Endothelial cell (in vitro differentiated cells): ENCODE results near the gene OR4D1. TPM values are rescaled to one million over a fixed set of nuclear protein-coding genes. Genes with fewer than 3 reads are reported as not detected.

Source experiments
- DNase-seq: peaks from one replicate; pipeline ENCODE4 v3.0.0; 2021; ENCODE audit warnings: low spot score
- H3K27ac Mint-ChIP-seq: one replicate; pipeline ENCODE4 v1.8.0; 2021; ENCODE audit warnings: mixed read lengths, inconsistent platforms; ENCODE audit not compliant: unreplicated experiment
- H3K27me3 Mint-ChIP-seq: one replicate; pipeline ENCODE4 v1.8.0; 2021; ENCODE audit warnings: mild to moderate bottlenecking, moderate library complexity, mixed read lengths, inconsistent platforms; ENCODE audit not compliant: unreplicated experiment
- H3K36me3 Mint-ChIP-seq: one replicate; pipeline ENCODE4 v1.8.0; 2021; ENCODE audit warnings: mild to moderate bottlenecking, low read depth, mixed read lengths, inconsistent platforms; ENCODE audit not compliant: unreplicated experiment
- H3K4me1 Mint-ChIP-seq: one replicate; pipeline ENCODE4 v1.8.0; 2021; ENCODE audit warnings: mild to moderate bottlenecking, mixed read lengths, inconsistent platforms; ENCODE audit not compliant: unreplicated experiment
- H3K4me3 Mint-ChIP-seq: one replicate; pipeline ENCODE4 v1.8.0; 2021; ENCODE audit warnings: mild to moderate bottlenecking, mixed read lengths, inconsistent platforms; ENCODE audit not compliant: unreplicated experiment
- H3K9me3 Mint-ChIP-seq: one replicate; pipeline ENCODE4 v1.8.0; 2021; ENCODE audit warnings: mixed read lengths, inconsistent platforms; ENCODE audit not compliant: unreplicated experiment
- total RNA-seq: library from RNA; stranded (reverse); fragmentation: NEBNext Ultra II Directional; extraction: Animal tissue kit (Norgen Biotek cat#: 25700); gene quantifications from one replicate; pipeline ENCODE4 v1.2.1, GENCODE V29; 2021; ENCODE audit not compliant: unreplicated experiment
- TF ChIP-seq, protein P1 (sequence below): fragments of 200-600 bp; sonication (generic); IDR thresholded peaks from one replicate; pipeline ENCODE4 v1.5.0; 2021; ENCODE audit warnings: antibody characterized with exemption; ENCODE audit not compliant: unreplicated experiment

OR4D1 gene
- total RNA-seq, 1 donor from 2014 or later, result not detected

DNA sequence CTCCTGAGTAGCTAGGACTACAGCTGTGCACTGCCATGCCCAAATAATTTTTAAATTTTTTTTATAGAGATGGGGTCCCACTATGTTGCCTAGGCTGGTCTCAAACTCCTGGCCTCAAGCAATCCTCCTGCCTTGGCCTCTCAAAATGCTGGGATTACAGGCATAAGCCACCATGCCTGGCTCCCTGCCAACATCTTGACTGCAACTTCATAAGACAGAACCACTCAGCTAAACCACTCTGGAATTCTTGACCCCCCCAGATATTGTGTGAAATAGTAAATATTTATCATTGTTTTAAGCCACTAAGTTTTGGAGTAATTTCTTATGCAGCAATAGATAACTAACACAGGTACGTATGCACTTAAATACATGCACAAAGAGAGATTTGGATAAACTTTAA lies 39.0 kb upstream of the OR4D1 start:
- H3K9me3 Mint-ChIP-seq, result no peaks in the 10 kb centered on the region
- H3K4me1 Mint-ChIP-seq, result no peaks in the 10 kb centered on the region
- H3K27me3 Mint-ChIP-seq, result no peaks in the 10 kb centered on the region
- DNase-seq, result no peak
- TF ChIP-seq, protein P1, sequence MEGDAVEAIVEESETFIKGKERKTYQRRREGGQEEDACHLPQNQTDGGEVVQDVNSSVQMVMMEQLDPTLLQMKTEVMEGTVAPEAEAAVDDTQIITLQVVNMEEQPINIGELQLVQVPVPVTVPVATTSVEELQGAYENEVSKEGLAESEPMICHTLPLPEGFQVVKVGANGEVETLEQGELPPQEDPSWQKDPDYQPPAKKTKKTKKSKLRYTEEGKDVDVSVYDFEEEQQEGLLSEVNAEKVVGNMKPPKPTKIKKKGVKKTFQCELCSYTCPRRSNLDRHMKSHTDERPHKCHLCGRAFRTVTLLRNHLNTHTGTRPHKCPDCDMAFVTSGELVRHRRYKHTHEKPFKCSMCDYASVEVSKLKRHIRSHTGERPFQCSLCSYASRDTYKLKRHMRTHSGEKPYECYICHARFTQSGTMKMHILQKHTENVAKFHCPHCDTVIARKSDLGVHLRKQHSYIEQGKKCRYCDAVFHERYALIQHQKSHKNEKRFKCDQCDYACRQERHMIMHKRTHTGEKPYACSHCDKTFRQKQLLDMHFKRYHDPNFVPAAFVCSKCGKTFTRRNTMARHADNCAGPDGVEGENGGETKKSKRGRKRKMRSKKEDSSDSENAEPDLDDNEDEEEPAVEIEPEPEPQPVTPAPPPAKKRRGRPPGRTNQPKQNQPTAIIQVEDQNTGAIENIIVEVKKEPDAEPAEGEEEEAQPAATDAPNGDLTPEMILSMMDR, result no peak
- H3K27ac Mint-ChIP-seq, result no peak overlapping the region
- H3K4me3 Mint-ChIP-seq, result no peak overlapping the region
- H3K36me3 Mint-ChIP-seq, result no peaks in the 10 kb centered on the region

DNA sequence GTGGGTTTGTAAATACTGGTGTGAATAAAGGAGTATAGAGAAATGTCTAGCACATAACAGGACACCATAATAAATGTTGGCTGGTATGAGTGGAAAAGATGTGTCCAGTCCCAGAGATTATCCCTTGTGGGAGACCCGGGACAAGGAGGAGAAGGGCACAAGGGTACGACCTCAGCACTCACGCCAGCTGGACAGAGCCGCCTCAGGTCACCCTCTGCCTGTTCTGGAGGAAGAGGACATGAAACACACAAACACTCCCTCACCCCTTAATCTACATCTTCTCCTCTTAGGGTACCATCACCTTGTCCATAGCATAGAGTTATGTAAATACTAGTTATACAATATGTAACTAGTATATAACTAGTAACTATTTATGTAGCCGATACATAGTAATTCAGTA lies 38.2 kb upstream of the OR4D1 start:
- Mint-ChIP-seq H3K27ac (no peak overlapping the region), H3K4me3 (no peak overlapping the region), H3K36me3 (no peaks in the 10 kb centered on the region), H3K4me1 (no peaks in the 10 kb centered on the region), H3K27me3 (no peaks in the 10 kb centered on the region), H3K9me3 (no peaks in the 10 kb centered on the region)
- TF ChIP-seq, protein P1, result no peak
- DNase-seq, result no peak

DNA sequence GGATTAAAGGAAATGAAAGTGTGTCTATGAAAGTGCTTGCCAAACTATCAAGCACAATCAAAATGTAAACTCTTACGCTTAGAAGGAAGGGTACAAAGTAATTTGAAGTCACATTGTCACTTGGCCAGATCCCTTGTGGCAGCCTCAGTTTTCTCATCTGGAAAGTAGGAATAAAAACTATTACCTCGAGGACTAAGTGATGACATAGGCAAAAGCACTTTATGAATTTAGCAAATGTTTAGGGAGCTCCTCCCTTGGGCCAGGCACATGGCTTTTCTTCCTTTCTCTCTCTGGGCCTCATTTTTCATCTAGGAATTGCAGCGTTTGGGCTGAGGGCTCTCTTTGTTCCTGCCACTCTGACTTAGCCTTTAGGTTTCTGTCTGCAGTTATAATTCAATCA lies 36.5 kb upstream of the OR4D1 start:
- Mint-ChIP-seq H3K9me3 (no peaks in the 10 kb centered on the region), H3K27me3 (no peaks in the 10 kb centered on the region), H3K4me1 (no peaks in the 10 kb centered on the region)

DNA sequence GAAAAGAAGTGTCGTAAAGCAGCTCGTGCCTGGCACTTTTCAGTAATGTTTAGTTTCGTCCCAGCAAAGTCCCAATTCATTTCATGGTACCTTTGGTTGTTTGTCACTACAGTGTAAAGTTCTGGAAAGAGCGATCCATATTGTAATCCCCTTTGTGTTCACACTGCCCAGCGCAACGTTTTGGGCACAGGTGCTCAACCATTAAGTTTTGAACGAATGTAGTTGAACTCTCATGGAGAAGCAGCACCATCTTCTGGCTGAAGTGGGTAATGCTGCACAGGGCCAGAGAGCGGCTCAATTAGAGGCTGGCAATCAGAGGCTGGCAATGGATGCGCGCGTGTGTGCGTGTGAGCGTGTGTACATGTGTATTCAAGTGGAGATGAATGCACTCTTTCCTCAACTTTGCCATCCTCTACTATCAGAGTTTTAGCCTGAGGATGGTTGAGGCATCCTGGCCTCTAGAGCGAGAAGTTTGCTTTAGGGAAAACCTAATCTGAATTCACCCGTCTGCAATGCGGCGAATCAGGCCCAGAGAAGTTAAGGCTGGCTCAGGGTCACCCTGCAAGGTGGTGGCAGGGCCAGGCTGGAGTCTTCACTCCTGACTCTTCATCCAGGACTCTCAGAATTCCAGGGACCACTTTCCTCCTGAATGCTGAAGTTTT lies 35.1 kb upstream of the OR4D1 start:
- peak; percentile 87 for DNase-seq
- Mint-ChIP-seq H3K27me3 (peaks cover 4% of the 10 kb centered on the region), H3K36me3 (no peaks in the 10 kb centered on the region), H3K9me3 (no peaks in the 10 kb centered on the region), H3K4me3 (no peak overlapping the region), H3K27ac (no peak overlapping the region), H3K4me1 (no peaks in the 10 kb centered on the region)
- TF ChIP-seq, protein P1, result peak; percentile 87

More for the DNA sequence above, 36.5 kb upstream of the OR4D1 start:
- Mint-ChIP-seq H3K27ac (no peak overlapping the region), H3K4me3 (no peak overlapping the region), H3K36me3 (no peaks in the 10 kb centered on the region)
- DNase-seq, result no peak
- TF ChIP-seq, protein P1, result no peak

DNA sequence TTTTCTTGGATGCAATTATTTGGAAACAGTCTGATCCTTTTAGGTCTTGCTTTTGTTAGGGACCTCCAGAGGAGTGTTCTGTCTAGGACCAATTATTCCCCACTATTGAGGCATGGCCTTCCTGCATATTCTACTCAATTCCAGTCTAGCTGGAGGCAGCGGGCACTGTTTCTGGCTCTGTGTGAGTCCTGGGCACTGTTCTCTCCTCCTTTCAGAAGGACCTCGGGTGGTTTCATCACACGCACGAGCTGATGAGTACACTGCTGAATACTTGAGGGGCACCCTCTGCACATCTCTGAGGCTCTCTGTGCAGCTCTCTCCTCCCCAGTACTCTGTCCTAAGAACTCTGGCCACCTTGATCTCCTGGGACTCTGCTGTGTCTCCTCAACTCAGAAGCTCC lies 34.2 kb upstream of the OR4D1 start:
- Mint-ChIP-seq H3K4me3 (no peak overlapping the region), H3K4me1 (no peaks in the 10 kb centered on the region), H3K9me3 (no peaks in the 10 kb centered on the region), H3K27me3 (peaks cover 4% of the 10 kb centered on the region), H3K36me3 (no peaks in the 10 kb centered on the region), H3K27ac (no peak overlapping the region)
- no peak for DNase-seq
- TF ChIP-seq, protein P1, result no peak
